ENCODE results near the gene IL17C. TPM values are rescaled to one million over a fixed set of nuclear protein-coding genes. Genes with fewer than 3 reads are reported as not detected.

IL17C gene
- total and polyA plus RNA-seq, 10 of the 15 experiments (the other 5 are each of a cell fraction or from before 2014, with no cell fraction given): not detected

- TF ChIP-seq POLR2AphosphoS5 (IDR thresholded peaks at IDR 0.05; ENCODE audit: low read length): peak; percentile 68; the same call in 1 of the 2 replicates
- TF ChIP-seq YBX1 (IDR thresholded peaks at IDR 0.05): no peak
- no peak; the same call in 1 of the 2 replicates for TF ChIP-seq MTA3 (IDR thresholded peaks at IDR 0.05; ENCODE audit: borderline replicate concordance, low read length)
- TF ChIP-seq CHD1 (IDR thresholded peaks at IDR 0.05; ENCODE audit: low read depth, low read length): no peak
- TF ChIP-seq BCLAF1 (IDR thresholded peaks at IDR 0.05): no peak
- no peak for TF ChIP-seq PRDM15 (CRISPR knock-in tag; IDR thresholded peaks at IDR 0.05)
- TF ChIP-seq GATAD2B (conservative IDR thresholded peaks at IDR 0.05; ENCODE audit: low read depth): peak; percentile 85
- TF ChIP-seq HCFC1 (IDR thresholded peaks at IDR 0.05; ENCODE audit: low read length): peak; percentile 28; the same call in 1 of the 2 replicates
- TF ChIP-seq KAT2A (conservative IDR thresholded peaks at IDR 0.05; ENCODE audit: control insufficient read depth, low read depth, low read length): no peak
- TF ChIP-seq EP300 (IDR thresholded peaks at IDR 0.05; ENCODE audit: borderline replicate concordance in 1 of 2, control insufficient read depth in 1 of 2, low read depth in 2 of 2, low read length in 2 of 2): no peak; a peak in 2 of 4 replicates
- TF ChIP-seq MTA2 (IDR thresholded peaks at IDR 0.05; ENCODE audit: low read depth): peak; percentile 72
- TF ChIP-seq, protein P1, sequence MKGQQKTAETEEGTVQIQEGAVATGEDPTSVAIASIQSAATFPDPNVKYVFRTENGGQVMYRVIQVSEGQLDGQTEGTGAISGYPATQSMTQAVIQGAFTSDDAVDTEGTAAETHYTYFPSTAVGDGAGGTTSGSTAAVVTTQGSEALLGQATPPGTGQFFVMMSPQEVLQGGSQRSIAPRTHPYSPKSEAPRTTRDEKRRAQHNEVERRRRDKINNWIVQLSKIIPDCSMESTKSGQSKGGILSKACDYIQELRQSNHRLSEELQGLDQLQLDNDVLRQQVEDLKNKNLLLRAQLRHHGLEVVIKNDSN (IDR thresholded peaks at IDR 0.05; ENCODE audit: borderline replicate concordance, extremely low read length, insufficient read depth, low read depth, low read length): no peak
- TF ChIP-seq ZNF622 (IDR thresholded peaks at IDR 0.05): no peak
- no peak for TF ChIP-seq SMAD1 (IDR thresholded peaks at IDR 0.05; ENCODE audit: low read depth, partially characterized antibody)
- TF ChIP-seq POLR2A (IDR thresholded peaks at IDR 0.05; ENCODE audit: low read depth, low read length): peak; percentile 76
- no peak for TF ChIP-seq ZZZ3 (IDR thresholded peaks at IDR 0.05; ENCODE audit: control insufficient read depth, insufficient read length, low read depth)
- no peak for TF ChIP-seq CEBPB (IDR thresholded peaks at IDR 0.05; ENCODE audit: borderline replicate concordance in 1 of 2, low read depth in 2 of 2, low read length in 2 of 2)
- TF ChIP-seq SIX5 (IDR thresholded peaks at IDR 0.05; ENCODE audit: low read depth, low read length, severe bottlenecking): no peak
- TF ChIP-seq ZNF24 (IDR thresholded peaks at IDR 0.05): no peak
- peak; percentile 85 for TF ChIP-seq GABPA (IDR thresholded peaks at IDR 0.05; ENCODE audit: low read depth)
- TF ChIP-seq MYC (IDR thresholded peaks at IDR 0.05; ENCODE audit: insufficient read depth, insufficient read length, insufficient replicate concordance, low read length, severe bottlenecking): no peak
- no peak for TF ChIP-seq WRNIP1 (IDR thresholded peaks at IDR 0.05; ENCODE audit: borderline replicate concordance, low read depth, low read length)
Measured at GRCh38 chr16:88651276-88651988, 13.1 kb downstream of the IL17C start (continued).
